Neutrophil (primary cell): ENCODE data around the gene HACD3.
A peak's percentile ranks its signal among the peaks of the same experiment; 100 is the strongest.

Experiments
- H3K27ac ChIP-seq: fragments of 200-600 bp; sonication (generic); 2 replicates; pipeline ENCODE4 v1.5.1; 2016; ENCODE audit warnings: mild to moderate bottlenecking, moderate library complexity
- H3K27me3 ChIP-seq: fragments of 200-600 bp; sonication (generic); 2 replicates; pipeline ENCODE4 v1.6.0; 2016; ENCODE audit warnings: mild to moderate bottlenecking
- H3K36me3 ChIP-seq: fragments of 200-600 bp; sonication (generic); 2 replicates; pipeline ENCODE4 v1.5.1; 2017
- H3K4me1 ChIP-seq, 2 experiments: fragments of 200-600 bp in 1 of 2; sonication (generic) in 1 of 2; 1 replicate in 1 of 2; 2 replicates in 1 of 2; pipeline versions ENCODE4 v1.5.1 to v1.6.1; 2013 to 2016; ENCODE audit warnings: low read depth in 1 of 2, low read length in 1 of 2, mild to moderate bottlenecking in 1 of 2, moderate library complexity in 1 of 2; ENCODE audit not compliant: control insufficient read depth in 1 of 2, insufficient read depth in 1 of 2
- H3K4me3 ChIP-seq, 2 experiments: fragments of 200-600 bp in 1 of 2; sonication (generic) in 1 of 2; 1 replicate in 1 of 2; 2 replicates in 1 of 2; pipeline ENCODE4 v1.5.1; 2013 to 2016; ENCODE audit warnings: low read depth in 1 of 2, low read length in 1 of 2, mild to moderate bottlenecking in 1 of 2, moderate library complexity in 1 of 2
- H3K9me3 ChIP-seq: fragments of 200-600 bp; sonication (generic); 2 replicates; pipeline ENCODE4 v1.5.1; 2016
- TF ChIP-seq, protein P1 (sequence below): fragments of 200-600 bp; sonication (generic); IDR thresholded peaks from 2 replicates; pipeline ENCODE4 v1.5.1; 2016; ENCODE audit warnings: antibody characterized with exemption

The HACD3 gene, protein sequence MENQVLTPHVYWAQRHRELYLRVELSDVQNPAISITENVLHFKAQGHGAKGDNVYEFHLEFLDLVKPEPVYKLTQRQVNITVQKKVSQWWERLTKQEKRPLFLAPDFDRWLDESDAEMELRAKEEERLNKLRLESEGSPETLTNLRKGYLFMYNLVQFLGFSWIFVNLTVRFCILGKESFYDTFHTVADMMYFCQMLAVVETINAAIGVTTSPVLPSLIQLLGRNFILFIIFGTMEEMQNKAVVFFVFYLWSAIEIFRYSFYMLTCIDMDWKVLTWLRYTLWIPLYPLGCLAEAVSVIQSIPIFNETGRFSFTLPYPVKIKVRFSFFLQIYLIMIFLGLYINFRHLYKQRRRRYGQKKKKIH

DNA sequence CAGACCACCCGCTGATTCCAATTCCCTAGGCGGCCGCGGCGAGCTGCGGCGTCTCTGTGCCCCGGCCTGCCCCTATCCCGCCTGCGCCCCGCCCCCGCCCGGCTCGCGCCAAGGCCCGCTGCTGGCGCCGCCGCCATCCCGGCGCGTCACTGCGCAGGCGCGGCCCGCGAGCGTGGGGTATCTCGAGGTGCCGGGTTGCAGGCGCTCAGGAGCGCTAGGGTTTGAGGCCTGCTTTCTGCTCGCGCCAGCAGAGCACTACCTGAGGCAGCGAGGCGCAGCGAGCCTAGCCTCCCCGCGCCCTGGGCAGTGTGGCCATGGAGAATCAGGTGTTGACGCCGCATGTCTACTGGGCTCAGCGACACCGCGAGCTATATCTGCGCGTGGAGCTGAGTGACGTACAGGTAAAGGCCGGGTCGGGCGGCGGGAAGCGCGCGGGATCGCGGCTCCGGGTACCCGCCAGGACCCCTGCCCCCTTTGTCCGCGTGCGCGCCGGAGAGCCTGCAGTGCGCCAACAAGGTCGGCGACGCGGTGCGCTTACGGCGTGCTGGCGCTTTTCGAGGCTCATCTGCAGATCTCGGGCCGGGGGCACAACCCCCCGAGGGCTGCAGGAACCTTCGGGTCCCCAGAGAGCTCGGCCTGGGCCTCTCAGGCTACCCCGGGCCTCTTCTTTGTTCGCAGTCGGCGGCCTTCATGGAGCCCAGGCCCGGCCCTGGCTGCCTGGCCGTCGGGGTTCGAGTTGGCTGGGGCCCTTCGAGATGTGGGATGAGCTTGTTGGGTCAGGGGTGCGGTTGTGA is at the start of gene HACD3:
Gene HACD3, plus strand, starts transcription at position 146 of the 794 bp plus-strand sequence. Its CDS starts 169 bp downstream, at position 315.
- no peak within 1 kb of the TSS for H3K27ac ChIP-seq
- no peaks in the 10 kb centered on the region for H3K36me3 ChIP-seq
- peak within 1 kb of the TSS; percentile 69 to 80 for H3K4me3 ChIP-seq
- H3K9me3 ChIP-seq, result no peaks in the 10 kb centered on the region
- H3K4me1 ChIP-seq, result peaks cover 12% of the 10 kb centered on the region in 2 experiments
- TF ChIP-seq, protein P1, sequence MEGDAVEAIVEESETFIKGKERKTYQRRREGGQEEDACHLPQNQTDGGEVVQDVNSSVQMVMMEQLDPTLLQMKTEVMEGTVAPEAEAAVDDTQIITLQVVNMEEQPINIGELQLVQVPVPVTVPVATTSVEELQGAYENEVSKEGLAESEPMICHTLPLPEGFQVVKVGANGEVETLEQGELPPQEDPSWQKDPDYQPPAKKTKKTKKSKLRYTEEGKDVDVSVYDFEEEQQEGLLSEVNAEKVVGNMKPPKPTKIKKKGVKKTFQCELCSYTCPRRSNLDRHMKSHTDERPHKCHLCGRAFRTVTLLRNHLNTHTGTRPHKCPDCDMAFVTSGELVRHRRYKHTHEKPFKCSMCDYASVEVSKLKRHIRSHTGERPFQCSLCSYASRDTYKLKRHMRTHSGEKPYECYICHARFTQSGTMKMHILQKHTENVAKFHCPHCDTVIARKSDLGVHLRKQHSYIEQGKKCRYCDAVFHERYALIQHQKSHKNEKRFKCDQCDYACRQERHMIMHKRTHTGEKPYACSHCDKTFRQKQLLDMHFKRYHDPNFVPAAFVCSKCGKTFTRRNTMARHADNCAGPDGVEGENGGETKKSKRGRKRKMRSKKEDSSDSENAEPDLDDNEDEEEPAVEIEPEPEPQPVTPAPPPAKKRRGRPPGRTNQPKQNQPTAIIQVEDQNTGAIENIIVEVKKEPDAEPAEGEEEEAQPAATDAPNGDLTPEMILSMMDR, result no peak
- no peaks in the 10 kb centered on the region for H3K27me3 ChIP-seq

DNA sequence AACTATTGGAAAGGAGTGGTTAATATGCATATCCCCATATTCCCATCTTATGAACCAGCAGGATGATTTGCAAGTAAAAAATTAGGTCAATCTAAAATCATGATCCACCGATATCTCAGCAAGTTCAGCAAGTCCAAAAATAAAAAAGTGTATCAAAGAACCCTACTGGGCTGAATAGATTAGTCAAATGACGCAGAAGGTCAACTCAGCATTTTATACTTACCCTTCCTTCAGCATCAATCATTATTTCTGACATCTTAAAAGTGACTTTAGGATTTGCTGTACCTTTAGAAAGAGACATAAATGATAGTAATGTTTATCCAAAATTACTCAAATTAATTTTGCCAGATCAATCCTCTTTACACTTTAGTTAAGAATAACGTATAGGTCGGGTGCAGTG is 45.4 kb upstream of the HACD3 start:
- Histone ChIP-seq H3K9me3 (no peaks in the 10 kb centered on the region), H3K27ac (no peak overlapping the region), H3K4me1 (no peaks in the 10 kb centered on the region), H3K4me3 (no peak overlapping the region), H3K27me3 (no peaks in the 10 kb centered on the region), H3K36me3 (peaks cover 97% of the 10 kb centered on the region)
- TF ChIP-seq, protein P1, result no peak

DNA sequence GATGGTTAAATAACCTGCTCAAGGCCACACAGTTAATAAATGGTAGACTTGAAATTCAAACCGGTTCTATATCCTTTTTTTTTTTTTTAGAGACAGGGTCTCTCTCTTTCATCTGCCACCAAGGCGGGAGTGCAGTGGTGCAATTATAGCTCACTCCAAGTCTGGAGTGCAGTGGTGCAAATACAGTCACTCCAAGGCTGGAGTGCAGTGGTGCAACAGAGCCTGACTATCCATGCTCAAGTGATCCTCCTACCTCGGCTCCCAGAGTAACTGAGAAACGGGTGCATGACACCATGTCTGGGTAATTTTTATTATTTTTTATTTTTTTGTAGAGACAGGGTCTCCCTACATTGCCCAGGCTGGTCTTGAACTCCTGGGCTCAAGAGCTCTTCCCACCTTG is 36.2 kb upstream of the HACD3 start:
- H3K9me3 ChIP-seq, result no peaks in the 10 kb centered on the region
- H3K27ac ChIP-seq, result no peak overlapping the region
- peaks cover 89% of the 10 kb centered on the region for H3K36me3 ChIP-seq
- H3K4me3 ChIP-seq, result no peak overlapping the region
- H3K4me1 ChIP-seq, result no peaks in the 10 kb centered on the region
- no peaks in the 10 kb centered on the region for H3K27me3 ChIP-seq
- TF ChIP-seq, protein P1, result no peak

DNA sequence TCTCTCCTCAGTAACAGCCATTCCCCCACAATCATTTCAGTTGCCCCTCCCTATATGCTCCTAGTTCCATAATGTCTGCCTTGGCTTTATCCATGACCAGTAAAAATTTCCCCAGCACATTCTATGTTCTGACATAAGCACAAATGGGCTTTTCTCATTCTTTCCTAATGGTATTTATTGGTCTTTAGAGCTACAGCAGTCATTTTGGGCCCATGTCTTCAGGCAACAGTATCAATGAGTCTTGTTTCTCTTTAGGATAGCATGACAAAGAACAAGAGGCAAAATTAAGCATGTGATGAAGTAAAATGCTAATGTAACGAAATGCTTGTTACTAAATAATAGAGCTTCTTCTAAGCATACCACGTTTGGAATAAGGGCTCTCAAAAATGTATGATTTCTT is 20.9 kb upstream of the HACD3 start:
- Histone ChIP-seq H3K9me3 (no peaks in the 10 kb centered on the region), H3K27me3 (no peaks in the 10 kb centered on the region), H3K4me3 (no peak overlapping the region), H3K4me1 (no peaks in the 10 kb centered on the region), H3K36me3 (peaks cover 74% of the 10 kb centered on the region), H3K27ac (no peak overlapping the region)
- TF ChIP-seq, protein P1, result no peak

DNA sequence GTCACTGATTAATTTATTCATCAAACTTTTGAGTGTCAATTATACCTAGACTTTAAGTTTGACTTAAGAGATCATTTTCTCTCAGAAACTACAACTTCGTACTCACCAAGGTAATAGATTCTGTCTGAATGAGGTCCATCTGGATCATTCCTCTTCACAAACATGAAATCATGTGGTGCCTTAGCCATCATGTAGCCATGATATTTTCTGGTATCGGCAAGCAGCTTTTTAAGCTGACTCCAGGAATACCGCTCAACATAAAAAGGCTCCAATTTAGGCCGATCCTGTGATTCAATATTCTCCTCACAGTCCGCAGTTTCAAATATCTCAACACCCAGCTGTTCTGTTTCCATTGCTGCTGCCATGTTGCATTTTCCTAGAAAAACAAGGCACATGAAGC is 18.1 kb upstream of the HACD3 start:
- Histone ChIP-seq H3K27me3 (no peaks in the 10 kb centered on the region), H3K27ac (no peak overlapping the region), H3K4me3 (no peak overlapping the region), H3K4me1 (peaks cover 15 to 19% of the 10 kb centered on the region in 2 experiments), H3K9me3 (no peaks in the 10 kb centered on the region), H3K36me3 (peaks cover 58% of the 10 kb centered on the region)
- TF ChIP-seq, protein P1, result no peak
